ENCODE measurements around the gene STEAP1. TPM values are rescaled to one million over a fixed set of nuclear protein-coding genes. Genes with fewer than 3 reads are reported as not detected.
"Not testable (repeated sequence)": the region's sequence is repeated elsewhere in the genome, so short reads cannot be mapped to it uniquely, and the experiment has no call there.

The STEAP1 gene
- total RNA-seq, 1 experiment from 2014 or later = 4.1 TPM

DNA sequence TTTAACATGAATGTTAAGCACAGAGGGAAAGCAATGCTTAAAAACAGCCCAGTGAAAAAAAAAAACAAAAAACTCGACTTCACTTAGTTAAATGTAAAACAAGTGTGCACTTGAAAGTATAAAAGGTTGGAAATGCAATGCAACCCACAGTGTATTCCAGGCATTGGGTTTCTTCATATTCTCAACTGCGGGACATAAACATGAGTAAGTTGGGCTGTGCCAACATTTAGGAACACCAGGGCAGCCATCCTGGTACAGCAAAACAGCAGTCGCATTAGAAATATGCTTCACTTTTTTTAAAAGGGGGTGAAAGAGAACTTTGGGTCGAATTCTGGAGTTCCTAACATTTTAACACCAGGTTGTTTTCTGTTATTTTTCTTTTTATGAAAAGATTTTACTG lies 937 bp downstream of the STEAP1 start:
- H3K9me3 Mint-ChIP-seq = no peaks in the 10 kb centered on the region
- WGBS (ENCODE audit: extremely low coverage, insufficient read length, low lambda C conversion rate) = no CpG with 5 or more reads among the region's 4 CpGs
- Histone ChIP-seq H2BK120ac (ENCODE audit: low read depth, low read length, poor library complexity, severe bottlenecking) (no peak overlapping the region), H4K8ac (replicated peaks; ENCODE audit: insufficient read length, low read depth, low read length) (no peak overlapping the region), H3K9me3 (ENCODE audit: control insufficient read depth, low read depth, low read length) (no peaks in the 10 kb centered on the region), H3K4ac (ENCODE audit: low read depth, low read length) (no peak overlapping the region), H3T11ph (ENCODE audit: low read length) (no peak overlapping the region), H3K27me3 (ENCODE audit: insufficient read depth, low read length) (no peaks in the 10 kb centered on the region), H3K4me2 (ENCODE audit: insufficient read depth, insufficient read length, low read length) (no peak overlapping the region), H3K79me1 (ENCODE audit: insufficient read depth, low read depth, low read length, poor library complexity, severe bottlenecking) (no peaks in the 10 kb centered on the region), H3K9ac (ENCODE audit: extremely low read depth, insufficient read length, low read length) (no peak overlapping the region), H2BK15ac (ENCODE audit: low read depth, low read length) (no peak overlapping the region), H3K56ac (ENCODE audit: insufficient read length, low read depth, low read length) (no peak overlapping the region), H3K23ac (ENCODE audit: insufficient read length, low read depth, low read length) (no peak overlapping the region), H2BK5ac (ENCODE audit: insufficient read length, low read length) (no peak overlapping the region), H4K91ac (ENCODE audit: insufficient read length, low read depth, low read length) (no peak overlapping the region), H3K14ac (ENCODE audit: insufficient read depth, low read length) (no peak overlapping the region), H3K79me2 (ENCODE audit: insufficient read depth, low read length) (no peaks in the 10 kb centered on the region), H3K23me2 (ENCODE audit: insufficient read length, low read depth, low read length, poor library complexity, severe bottlenecking) (no peaks in the 10 kb centered on the region), H2BK20ac (ENCODE audit: low read depth, low read length, poor library complexity, severe bottlenecking) (no peak overlapping the region), H2AFZ (ENCODE audit: low read length) (no peak overlapping the region), H2AK5ac (ENCODE audit: insufficient read length, low read length) (no peak overlapping the region), H4K5ac (ENCODE audit: insufficient read length, low read depth, low read length) (no peak overlapping the region), H2BK12ac (ENCODE audit: insufficient read length, low read depth, low read length) (no peak overlapping the region), H4K20me1 (ENCODE audit: control insufficient read depth, insufficient read depth, insufficient read length) (no peaks in the 10 kb centered on the region), H3K18ac (ENCODE audit: insufficient read length, low read depth, low read length) (no peak overlapping the region), H3K27ac (ENCODE audit: insufficient read length, low read depth, low read length) (no peak overlapping the region), H3K4me1 (ENCODE audit: insufficient read depth, low read length) (no peaks in the 10 kb centered on the region)
- TF ChIP-seq CTCF (conservative IDR thresholded peaks at IDR 0.05) = no peak
- H3K4me3 Mint-ChIP-seq = peak overlapping the region; percentile 14 to 75; a peak in 4 of 5 replicates
- peaks cover 23% of the 10 kb centered on the region for H3K27me3 Mint-ChIP-seq (ENCODE audit: low read depth)
- DNase-seq = no peak
- H3K27ac Mint-ChIP-seq = no peak overlapping the region
- no peaks in the 10 kb centered on the region for H3K36me3 Mint-ChIP-seq (ENCODE audit: insufficient read depth in 1 of 3, low read depth in 3 of 3)
- H3K4me1 Mint-ChIP-seq = peaks cover 15 to 17% of the 10 kb centered on the region in 2 experiments

DNA sequence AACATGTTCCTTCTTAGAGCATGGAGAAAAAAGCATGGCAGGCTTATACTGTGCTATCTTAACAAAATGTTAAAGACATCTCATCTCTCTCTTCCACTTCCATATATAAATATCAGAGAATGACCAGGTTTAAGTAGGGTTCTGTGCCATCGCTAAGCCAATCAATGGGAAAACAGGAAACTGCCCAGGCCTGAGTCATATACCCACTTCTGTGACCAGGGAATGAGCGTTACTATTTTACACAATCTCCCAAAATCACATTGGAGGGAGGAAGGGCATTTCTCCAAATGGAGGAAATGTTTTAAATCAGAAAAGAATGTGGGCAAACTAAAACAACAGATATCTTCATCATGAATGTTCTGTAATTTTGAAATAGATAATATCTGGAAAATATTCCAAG lies 3.1 kb downstream of the STEAP1 start:
- H2AFZ ChIP-seq (ENCODE audit: low read length); H3K4me1 ChIP-seq (ENCODE audit: insufficient read depth, low read length): not testable (repeated sequence)

More for the DNA sequence above, 3.1 kb downstream of the STEAP1 start:
- not testable (repeated sequence) for H3K18ac ChIP-seq (ENCODE audit: insufficient read length, low read depth, low read length); H4K8ac ChIP-seq (replicated peaks; ENCODE audit: insufficient read length, low read depth, low read length); H3K4me2 ChIP-seq (ENCODE audit: insufficient read depth, insufficient read length, low read length); H2BK120ac ChIP-seq (ENCODE audit: low read depth, low read length, poor library complexity, severe bottlenecking); H4K91ac ChIP-seq (ENCODE audit: insufficient read length, low read depth, low read length); H3K9me3 Mint-ChIP-seq; H2BK12ac ChIP-seq (ENCODE audit: insufficient read length, low read depth, low read length); H2BK20ac ChIP-seq (ENCODE audit: low read depth, low read length, poor library complexity, severe bottlenecking); H3K4ac ChIP-seq (ENCODE audit: low read depth, low read length); H3K9ac ChIP-seq (ENCODE audit: extremely low read depth, insufficient read length, low read length); H4K5ac ChIP-seq (ENCODE audit: insufficient read length, low read depth, low read length); H2BK5ac ChIP-seq (ENCODE audit: insufficient read length, low read length); H3K27ac Mint-ChIP-seq; H4K20me1 ChIP-seq (ENCODE audit: control insufficient read depth, insufficient read depth, insufficient read length); H2AK5ac ChIP-seq (ENCODE audit: insufficient read length, low read length); H3T11ph ChIP-seq (ENCODE audit: low read length); H3K36me3 Mint-ChIP-seq (ENCODE audit: insufficient read depth in 1 of 3, low read depth in 3 of 3); H3K79me1 ChIP-seq (ENCODE audit: insufficient read depth, low read depth, low read length, poor library complexity, severe bottlenecking); H3K9me3 ChIP-seq (ENCODE audit: control insufficient read depth, low read depth, low read length); H2BK15ac ChIP-seq (ENCODE audit: low read depth, low read length); H3K56ac ChIP-seq (ENCODE audit: insufficient read length, low read depth, low read length); DNase-seq; H3K79me2 ChIP-seq (ENCODE audit: insufficient read depth, low read length); H3K23me2 ChIP-seq (ENCODE audit: insufficient read length, low read depth, low read length, poor library complexity, severe bottlenecking); H3K27me3 ChIP-seq (ENCODE audit: insufficient read depth, low read length); H3K14ac ChIP-seq (ENCODE audit: insufficient read depth, low read length); H3K4me3 Mint-ChIP-seq; H3K23ac ChIP-seq (ENCODE audit: insufficient read length, low read depth, low read length); H3K27ac ChIP-seq (ENCODE audit: insufficient read length, low read depth, low read length); H3K4me1 Mint-ChIP-seq
- peaks cover 23% of the 10 kb centered on the region for H3K27me3 Mint-ChIP-seq (ENCODE audit: low read depth)
- no CpG with 5 or more reads among the region's 2 CpGs for WGBS (ENCODE audit: extremely low coverage, insufficient read length, low lambda C conversion rate)

All from H9 (cell line).